GM21515 (cell line): ENCODE data around the gene BTG4.

Source experiments
- ATAC-seq: cut with Tn5 transposase; IDR thresholded peaks from one replicate; pipeline ENCODE4 v1.9.1; 2021; ENCODE audit not compliant: unreplicated experiment

BTG4 gene

DNA sequence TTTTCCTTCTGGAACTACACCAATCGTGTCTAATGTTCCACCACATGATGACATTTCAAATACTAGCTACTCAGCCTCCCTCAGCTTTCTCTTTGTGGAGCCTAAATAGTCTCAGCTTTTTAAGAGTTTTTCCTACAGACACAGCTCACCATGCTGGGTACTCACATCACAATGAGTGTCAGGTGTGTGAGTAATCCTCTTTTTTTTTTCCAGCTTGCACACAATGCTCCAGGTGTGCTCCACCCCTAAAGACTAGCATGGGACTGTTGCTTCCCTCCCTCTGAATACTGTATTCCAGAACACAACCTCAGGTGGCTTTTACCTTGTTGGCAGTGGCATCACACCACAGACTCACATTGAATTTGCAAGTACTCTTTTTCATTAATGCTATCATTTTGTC, 11.7 kb downstream of the BTG4 start:
- ATAC-seq, result no peak

DNA sequence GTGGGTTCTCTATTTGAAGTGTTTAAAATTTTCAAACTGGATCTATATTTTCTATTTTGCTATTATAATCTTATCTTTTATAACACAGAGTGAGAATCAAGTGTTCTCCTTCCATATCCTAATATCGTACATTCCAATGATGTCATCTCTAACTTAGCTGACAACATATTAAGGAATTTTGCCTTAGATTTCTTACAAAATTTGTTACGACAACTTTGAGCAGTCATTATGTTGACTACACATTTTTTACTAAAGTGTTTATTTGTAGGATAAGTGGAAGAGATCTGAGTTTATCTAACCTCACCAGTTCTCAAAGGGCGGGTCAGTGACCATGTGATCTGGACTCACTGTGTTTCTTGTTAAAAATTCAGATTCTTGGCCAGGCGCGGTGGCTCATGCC, 12.7 kb downstream of the BTG4 start:
- ATAC-seq, result no peak

DNA sequence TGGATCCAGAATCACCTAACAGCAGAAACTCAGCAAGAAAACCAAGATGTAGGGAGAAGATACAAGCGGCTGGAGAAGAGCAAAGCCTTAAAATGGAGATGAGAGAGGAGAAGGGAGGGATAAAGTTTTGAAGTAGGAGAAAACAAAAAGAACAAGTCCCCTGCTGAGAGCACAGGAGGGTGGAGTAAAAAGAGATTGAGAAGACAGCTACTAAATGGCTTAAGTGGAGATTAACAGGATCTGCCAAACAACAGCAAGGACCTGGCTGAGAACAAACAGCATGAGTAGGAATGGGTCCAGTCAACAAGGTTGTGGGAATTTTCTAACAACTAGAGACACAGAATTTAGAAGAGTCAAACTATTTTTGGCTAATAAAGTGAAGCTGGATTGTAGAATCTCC, 18.1 kb downstream of the BTG4 start:
- no peak for ATAC-seq

DNA sequence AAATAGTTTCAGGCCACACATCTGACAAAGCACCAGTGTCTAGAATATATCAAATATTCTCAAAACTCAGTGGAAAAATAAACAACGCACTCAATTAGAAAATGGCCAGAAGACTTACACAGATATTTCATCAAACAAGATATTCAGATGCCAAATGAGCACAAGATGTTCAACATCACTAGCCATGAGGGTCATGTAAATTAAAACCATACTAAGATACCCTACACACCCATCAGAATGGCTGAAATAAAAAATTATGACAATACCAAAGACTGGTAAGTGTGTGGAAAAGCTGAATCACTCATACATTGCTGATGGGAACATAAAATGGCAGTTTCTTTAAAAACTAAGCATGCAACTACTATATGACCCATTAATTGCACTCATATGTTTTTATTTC, 21.7 kb downstream of the BTG4 start:
- no peak for ATAC-seq

DNA sequence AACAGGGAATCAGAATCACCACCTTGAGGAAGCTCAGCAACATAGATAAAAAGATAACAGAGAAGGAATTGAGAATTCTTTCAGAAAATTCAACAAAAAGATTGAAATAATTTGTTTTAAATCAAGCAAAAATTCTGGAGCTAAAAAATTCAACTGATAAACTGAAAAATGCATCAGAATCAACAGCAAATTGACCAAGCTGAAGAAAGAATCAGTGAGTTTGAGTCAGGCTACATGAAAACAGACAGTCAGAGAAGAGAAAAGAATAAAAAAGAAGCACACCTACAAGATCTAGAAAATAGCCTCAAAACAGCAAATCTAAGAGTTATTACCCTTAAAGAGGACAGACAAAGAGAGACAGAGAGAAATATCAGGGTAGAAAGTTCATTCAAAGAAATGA, 28.8 kb downstream of the BTG4 start:
- no peak for ATAC-seq

DNA sequence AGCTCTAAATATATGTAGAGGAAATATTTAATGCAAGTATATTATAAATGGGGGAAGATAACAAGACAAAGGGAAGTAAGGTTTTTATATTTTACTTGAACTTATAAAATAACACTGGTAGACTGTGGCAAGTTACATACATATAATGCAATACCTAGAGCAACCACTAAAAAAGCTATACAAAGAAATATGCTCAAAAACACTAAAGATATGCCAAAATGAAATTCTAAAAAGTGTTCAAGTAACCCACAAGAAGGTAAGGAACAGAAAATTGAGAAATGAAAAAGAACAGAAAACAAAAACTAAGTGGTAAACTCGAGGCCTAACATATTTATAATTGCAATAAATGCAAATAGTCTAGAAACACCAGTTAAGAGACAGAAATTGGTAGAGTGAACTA, 32.5 kb downstream of the BTG4 start:
- ATAC-seq, result no peak

DNA sequence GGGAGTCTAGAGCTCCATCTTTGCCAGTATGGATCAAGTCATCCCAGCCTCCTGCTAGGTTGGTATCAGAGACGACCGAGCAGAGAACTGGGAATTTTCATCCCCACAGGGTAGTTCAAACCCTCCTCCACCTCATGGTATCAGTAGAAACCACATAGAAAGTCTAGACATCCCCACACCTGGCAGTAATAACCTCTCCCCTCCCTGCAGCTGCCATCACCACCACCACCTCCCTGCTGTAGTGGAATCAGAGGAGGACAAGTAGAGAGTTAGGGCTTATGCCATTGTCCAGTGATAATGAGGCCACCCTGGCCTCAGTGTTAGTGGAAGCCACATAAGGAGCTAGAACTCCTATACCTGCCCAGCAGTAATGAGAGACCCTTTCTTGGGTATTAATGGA, 34.3 kb downstream of the BTG4 start:
- no peak for ATAC-seq

DNA sequence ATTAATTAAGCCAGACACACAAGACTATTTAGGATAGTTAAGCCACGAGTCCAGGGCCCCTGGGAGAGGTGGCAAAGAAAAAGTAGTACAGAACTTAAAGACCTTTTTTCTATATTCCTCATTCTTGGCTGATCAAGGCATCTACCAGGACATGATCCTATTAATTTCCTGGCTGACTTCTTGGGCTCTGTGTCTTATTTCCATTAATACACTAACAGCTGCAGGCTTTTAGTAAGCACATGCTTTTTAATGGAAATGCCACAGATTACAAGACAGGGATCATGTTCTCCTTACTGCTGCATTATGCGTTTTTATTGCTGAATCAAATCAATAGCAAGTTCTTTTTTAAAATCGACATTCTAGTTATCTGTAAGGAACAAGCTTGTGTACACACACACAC, 35.2 kb downstream of the BTG4 start:
- no peak for ATAC-seq

DNA sequence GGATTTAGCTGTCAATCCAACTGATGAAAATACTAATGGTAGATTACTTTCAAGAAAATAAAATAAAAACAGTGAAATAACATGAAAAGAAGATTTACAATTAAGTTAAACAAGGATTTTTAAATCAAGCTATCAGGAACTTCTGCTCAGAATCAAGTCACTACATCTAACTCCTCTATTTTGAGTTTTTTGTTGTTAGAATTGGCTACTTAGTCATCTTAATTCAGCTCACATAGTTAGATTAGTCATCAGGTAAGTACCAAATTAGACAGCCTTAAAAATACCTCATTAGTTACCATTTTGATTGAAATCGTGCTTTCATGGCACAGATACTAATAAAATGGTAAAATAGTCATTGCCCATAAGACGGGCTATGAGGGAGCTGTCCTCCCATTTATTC, 35.8 kb downstream of the BTG4 start:
- no peak for ATAC-seq

DNA sequence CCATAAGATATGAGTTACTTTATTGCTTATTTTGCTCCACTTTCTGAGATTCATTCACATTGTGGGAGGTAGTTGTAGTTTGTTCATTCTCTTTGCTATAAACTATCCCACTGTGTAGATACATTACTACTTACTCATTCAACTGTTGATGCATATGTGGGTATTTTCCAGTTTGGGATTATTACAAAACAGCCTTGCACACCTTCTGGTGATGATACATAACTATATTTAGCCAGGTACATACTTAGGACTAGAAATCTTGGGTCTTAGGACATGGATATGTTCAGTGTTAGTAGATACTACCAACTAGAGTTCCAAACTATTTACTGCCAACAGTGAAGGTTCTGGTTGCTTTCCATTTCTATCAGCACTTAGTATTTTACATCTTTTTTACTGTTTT, 37.8 kb downstream of the BTG4 start:
- no peak for ATAC-seq

DNA sequence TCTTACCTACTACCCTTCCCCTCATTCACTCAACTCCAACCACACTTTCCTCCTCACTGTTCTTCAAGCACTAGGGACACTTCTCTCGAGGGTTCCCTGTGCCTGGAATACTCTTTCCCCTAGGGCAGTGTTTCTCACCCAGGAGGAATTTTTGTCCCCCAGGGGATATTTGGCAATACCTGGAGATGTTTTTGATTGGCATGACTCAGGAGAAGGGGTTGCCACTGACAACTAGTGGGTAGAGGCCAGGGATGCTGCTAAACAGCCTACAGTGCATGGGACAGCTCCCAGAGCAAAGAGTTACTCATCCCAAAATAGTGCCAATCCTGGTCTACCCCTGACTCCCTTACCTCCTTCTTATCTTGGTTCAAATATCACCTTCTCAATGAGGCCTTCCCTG, 40.0 kb downstream of the BTG4 start:
- ATAC-seq, result no peak

DNA sequence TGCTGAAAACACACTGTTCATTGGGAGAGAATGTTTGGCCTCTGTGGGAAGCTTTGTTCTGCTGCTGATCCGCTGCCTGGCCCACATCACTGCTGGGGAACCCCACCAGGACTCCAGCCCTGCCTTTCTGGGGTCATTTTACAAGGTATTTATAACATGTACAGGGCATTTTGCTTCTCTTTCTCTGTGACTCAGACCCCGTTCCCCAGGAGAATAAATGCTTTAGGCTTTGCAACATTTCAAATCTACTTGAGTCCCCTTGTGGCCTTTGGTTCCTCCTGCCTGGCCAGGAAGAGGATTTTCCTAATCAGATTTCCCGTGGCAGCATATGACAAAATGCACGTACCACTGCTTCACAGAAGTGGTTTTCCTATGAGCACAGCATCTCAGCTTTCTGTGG, 43.0 kb downstream of the BTG4 start:
- ATAC-seq, result no peak

DNA sequence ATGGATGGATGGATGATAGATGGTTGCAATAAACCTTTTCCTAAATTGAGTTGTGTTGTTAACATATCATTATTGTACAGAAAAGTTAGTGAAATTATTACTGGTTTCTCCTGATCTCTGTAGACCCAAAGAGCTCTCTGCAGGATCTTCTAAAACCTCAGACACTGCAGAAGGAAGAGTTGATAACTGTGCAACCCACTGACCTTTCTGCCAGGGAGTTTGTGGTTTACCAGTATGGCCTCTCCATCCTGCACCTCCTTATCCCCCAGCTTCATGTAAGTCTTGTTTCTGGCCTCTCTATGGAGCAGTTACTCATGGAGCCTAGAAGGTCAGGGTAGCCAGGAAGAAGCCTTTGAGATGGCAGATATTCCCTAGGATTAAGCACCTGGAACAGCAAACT, 45.6 kb downstream of the BTG4 start:
- no peak for ATAC-seq

DNA sequence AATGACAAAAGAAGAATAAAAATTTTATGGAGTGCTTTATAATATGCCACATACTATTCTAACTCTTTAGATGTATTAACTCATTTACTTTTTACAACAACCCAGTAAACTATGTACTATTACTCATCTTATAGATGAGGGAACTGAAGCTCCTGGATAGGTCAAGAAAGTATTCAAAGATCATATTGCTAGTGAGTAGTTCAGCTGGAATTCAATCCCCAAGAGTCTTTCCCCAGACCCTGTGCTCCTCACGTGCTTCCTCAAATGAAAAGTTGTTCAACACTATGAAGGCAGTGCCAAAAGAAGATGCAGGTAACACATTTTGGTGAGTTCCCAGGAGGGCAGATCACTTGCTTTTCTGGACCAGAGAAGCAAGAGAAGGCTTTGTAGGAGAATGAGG, 46.8 kb downstream of the BTG4 start:
- no peak for ATAC-seq

DNA sequence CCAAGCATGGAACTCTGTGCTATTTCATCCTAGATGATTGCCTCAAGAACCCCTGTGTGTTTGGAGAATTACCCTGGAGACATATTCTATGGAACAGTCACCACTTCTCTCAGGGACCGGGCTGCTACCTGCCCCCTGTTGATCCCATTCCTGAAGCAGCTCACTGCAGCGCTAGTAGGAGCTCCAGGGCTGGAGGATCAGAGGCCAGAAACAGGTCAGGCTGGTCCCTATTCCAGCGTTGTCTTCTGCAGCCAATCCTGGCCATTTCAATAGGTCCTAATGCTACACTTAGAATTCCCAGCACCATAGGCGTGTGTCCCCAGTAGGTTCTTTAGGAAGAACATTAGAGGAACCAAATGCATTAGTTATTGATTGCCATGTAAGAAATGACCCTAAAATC, 48.9 kb downstream of the BTG4 start:
- ATAC-seq, result no peak

DNA sequence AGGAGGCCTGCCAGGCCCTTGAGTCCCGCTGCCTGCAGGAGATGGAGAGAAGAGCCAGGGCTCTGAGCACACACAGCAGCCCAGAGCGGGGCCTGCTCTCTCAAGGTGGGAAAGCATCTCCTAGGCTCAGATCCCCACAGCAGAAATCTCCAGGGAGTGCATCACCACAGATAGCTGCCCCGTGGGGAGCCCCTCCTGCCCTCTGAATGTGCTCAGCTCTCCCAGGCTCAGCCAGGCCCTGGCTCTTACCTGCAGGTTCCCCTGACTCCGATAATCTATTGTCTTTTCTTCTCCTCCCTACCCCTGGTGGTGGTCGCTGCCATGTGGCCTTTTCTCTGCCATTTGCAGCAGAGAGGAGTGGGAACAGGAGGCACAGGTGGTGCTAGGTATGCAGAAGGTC, 49.9 kb downstream of the BTG4 start:
- ATAC-seq, result no peak

DNA sequence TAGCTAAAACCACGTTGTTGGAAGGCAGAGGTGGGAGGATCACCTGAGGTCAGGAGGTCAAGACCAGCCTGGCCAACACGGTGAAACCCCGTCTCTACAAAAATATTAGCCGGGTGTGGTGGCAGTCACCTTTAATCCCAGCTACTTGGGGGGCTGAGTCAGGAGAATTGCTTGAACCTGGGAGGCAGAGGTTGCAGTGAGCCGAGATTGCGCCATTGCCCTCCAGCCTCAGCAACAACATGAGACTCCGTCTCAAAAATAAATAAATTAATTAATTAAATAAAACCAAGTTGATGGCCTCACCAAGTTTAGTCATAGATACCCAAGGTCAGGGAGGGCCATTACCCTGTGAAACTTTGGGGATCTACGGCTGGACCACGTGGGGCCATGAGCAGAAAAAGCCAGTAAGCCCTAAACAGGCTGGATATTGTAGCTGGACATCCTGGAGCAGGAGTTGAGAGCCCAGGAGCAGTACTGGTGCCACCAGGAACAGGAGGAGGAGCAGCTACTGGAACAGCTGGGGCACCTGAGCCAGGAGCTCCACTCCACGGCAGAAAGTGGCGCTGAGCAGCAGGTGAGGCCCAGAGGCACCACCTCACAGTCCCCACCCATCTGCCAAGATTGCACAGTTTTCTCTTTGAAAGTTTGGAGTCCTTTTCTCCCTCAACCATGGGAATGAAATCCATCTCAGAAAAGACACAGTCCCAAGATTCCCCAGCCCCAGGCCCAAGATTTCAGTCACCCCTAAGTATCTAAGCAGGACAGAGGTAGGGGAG, 50.5 kb downstream of the BTG4 start:
- no peak for ATAC-seq

DNA sequence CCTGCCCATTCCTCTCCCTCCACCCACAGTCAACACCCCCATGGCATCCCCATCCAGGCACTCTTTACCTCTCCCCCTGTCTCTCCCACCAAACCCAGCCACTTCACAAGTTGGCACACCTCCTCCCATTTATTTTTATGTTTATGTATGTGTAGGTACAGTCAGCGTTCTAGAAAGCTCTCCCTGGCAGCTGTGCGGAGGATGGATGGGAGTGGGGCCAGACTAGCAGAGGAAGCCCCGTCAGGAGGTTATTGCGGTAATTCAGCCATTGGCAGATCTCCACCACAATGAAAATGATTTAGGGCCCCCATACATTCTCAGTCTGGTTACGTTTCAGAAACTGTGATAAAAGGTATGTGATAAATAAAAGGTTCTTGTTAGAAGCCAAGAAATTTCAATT, 51.3 kb downstream of the BTG4 start:
- ATAC-seq, result no peak

DNA sequence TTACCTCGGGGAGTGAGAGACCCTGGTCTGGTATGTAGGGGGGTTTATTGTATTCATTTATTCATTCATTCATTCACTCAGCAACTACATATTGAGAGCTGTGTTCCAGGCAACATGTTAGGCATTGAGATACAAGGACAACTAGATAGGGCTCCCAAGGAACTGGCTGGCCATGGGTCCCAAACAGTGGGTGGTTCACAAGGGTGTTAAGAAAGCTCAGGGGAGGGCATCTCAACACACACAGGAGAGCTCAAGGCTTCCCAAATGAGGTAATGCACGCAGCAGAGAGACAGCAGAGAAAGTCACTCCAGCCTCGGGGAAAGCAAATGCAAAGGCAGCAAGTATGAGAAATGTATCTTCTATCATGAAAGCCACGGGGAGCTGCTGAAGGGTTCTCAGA, 51.8 kb downstream of the BTG4 start:
- ATAC-seq, result no peak

DNA sequence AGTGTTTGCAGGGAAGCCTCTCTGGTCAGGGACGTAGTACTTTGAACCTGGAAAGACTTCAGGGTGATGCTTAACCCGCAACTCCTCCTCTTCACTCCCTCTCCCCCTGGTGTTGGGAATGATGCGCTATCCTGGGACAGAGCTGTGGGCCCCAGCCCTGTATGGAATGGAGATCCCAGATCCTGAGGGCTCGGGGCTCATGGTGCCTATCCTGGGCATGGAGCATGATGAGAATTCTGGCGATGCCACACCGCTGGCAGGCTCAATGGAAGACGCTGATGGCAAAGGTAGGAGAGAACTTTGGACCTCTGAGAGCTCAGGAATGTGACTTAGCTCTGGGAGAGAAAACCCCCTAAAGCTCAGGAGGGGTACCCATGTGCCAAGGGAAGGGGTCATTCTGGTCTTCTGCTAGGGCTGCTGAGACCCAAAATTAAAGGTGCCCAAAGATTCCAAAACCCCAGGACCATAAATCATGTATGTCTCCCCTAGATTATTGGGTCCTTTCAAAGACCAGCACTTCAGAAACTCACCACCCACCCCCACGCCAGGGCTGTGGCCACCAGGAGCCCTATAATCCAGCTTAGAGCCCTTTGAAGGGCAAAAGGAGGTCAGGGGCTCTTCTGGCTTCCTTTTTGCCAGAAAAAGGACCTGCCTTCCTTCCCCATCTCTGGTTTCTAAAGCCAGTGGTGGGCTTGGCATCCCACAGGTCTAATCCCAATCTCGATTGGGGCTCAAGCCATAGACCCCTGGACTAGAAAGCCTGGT, 52.5 kb downstream of the BTG4 start:
- ATAC-seq, result no peak

DNA sequence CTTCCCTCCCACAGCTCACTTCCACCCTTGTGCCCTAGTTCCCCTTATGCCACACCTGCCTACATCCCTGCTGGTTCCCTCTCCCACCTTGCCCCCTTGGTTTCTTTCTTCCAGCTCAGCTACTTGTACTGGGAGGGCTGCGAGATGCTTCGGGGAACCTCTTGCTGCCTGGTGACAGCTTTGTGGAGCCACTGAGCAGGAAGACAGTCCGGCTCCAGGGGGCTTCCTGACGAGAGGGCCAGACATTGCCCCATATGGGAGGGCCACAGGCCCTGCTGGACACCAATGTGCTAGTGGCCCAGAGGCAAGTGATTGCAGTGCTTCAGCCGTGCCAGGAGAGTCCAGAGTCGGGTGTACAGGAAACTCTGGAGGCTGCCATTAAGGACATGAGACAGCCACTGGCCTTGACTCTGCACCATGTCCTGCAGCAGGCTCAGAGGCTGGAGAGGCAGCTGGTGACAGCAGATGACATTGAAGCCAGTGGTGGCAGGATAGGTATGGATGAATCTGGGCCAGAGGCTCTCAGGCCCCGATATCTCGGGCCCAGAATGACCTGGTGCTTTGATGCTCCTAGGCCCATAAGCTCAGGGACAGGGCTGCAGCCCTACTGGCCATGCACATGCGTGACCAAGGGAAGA, 54.3 kb downstream of the BTG4 start:
- ATAC-seq, result no peak
